SH-SY5Y (cell line): Measurements from ENCODE around the gene CEP85L.

Source experiments
- GATA2 ChIP-seq: IDR thresholded peaks from 2 replicates; pipeline ENCODE4 v1.6.1; 2011; ENCODE audit warnings: mild to moderate bottlenecking, low read depth, low read length
- GATA3 ChIP-seq: IDR thresholded peaks from 2 replicates; pipeline ENCODE4 v1.6.1; 2011; ENCODE audit warnings: low read depth, mild to moderate bottlenecking, low read length, moderate library complexity

DNA sequence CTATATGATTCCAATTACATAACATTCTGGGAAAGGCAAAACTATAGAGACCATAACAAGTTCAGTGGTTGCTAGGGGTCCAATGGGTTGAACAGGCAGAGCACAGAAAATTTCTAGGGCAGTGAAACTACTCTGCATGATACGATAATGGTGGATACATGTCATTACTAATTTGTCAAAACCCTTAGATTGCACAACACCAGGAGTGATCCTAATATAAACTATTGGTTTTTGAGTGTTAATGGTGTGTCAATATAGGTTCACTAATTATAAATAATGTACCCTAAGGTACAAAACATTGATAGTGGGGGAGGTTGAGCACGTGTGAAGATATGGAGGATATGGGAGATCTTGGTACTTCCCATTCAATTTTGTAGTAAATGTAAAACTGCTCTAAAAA lies 145.7 kb downstream of the CEP85L start:
- no peak for TF ChIP-seq GATA2
- no peak for TF ChIP-seq GATA3
